ENCODE measurements around the gene SLC22A7. TPM values are rescaled to one million over a fixed set of nuclear protein-coding genes. Genes with fewer than 3 reads are reported as not detected.

Gene SLC22A7
- total and polyA plus RNA-seq, 2 donors (not counting 1 experiment from before 2014, with no cell fraction given) = not detected

DNA sequence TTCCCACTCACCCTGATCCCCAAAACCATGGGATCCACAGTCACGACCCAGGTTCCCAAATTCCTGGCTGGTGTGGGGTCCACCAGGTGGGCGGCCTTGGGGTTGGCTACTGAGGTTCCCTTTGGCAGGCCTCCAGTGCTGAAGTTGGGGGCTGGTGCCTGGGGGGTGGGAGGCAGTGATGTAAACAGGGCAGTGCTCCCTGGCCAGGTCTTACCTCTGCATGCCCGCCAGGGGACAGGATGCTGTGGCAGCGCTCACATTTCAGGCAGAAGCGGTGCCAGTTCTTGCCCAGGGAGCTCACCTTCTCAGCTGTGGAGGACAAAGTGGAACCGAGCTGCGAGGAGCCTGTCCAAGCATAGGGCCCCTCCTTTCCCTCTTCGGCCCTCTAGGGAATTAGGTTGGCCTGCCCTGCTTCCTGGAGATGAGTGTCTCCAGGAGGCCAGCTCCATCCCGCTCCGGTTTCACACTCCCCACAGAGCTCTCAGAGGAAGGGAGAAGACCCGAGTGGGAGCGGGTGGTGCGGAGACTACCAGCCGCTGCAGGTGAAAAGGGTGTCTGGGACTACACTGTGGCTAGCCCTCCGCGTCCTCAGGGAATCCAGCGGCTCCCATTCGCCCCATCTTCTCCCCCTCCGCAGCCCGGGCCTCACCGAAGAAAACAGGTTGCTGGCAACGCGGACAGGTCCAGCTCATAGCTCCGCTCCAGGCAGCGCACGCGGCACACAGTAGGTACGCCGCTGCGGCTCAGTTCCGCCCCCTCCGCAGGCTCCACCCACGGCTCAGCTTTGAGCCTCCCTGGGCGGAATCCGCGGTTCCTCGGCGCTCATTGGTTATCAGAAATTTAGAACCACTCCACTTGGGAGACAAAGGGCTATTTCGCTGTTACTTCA lies 10.3 kb downstream of the SLC22A7 start, which contains the start of gene CRIP3:
CRIP3 (minus strand) TSS at position 726 of the 889 bp plus-strand sequence; CDS start at position 692, 34 bp downstream.
- H3K4me3 Mint-ChIP-seq = peak within 1 kb of the TSS; percentile 92
- H3K4me1 Mint-ChIP-seq = peaks cover 43% of the 10 kb centered on the region
- ChIA-PET CTCF (interaction anchor here (0.6 to 4.5 kb wide), 30 partner anchors 9 to 1380 kb away, joined by 3 to 48 read pairs (median 4); partner anchors contain the start of genes ABCC10, DNPH1, SLC22A7 and ZNF318), POLR2A (interaction anchor here (0.7 to 1.6 kb wide), 4 partner anchors 10 to 61 kb away, joined by 3 to 5 read pairs (median 4); partner anchors contain the start of gene ZNF318)
- peaks cover 9% of the 10 kb centered on the region for H3K79me2 ChIP-seq (ENCODE audit: control insufficient read depth, insufficient read depth, low read length)
- WGBS (ENCODE audit: insufficient coverage) = 10% methylated on average over 37 of the region's 39 CpGs
- intact Hi-C loops (cut with micrococcal nuclease) = loop anchor here (1.0 to 2.0 kb wide), 3 partner anchors 26 to 90 kb away; no protein-coding TSS in a partner anchor
- H3K4me1 ChIP-seq (ENCODE audit: control insufficient read depth in 2 of 2, insufficient read depth in 2 of 2, low read length in 2 of 2) = peaks cover 40 to 43% of the 10 kb centered on the region in 2 donors
- peaks cover 2% of the 10 kb centered on the region for H3K9me3 Mint-ChIP-seq (ENCODE audit: insufficient read depth)
- peak within 1 kb of the TSS; percentile 79 for H2AFZ ChIP-seq (ENCODE audit: insufficient read depth, low read depth, low read length, poor library complexity, severe bottlenecking)
- TF ChIP-seq EZH2 (IDR thresholded peaks at IDR 0.05; ENCODE audit: borderline replicate concordance, insufficient read depth, low read depth, low read length, poor library complexity, severe bottlenecking) = no peak
- TF ChIP-seq, protein P1, sequence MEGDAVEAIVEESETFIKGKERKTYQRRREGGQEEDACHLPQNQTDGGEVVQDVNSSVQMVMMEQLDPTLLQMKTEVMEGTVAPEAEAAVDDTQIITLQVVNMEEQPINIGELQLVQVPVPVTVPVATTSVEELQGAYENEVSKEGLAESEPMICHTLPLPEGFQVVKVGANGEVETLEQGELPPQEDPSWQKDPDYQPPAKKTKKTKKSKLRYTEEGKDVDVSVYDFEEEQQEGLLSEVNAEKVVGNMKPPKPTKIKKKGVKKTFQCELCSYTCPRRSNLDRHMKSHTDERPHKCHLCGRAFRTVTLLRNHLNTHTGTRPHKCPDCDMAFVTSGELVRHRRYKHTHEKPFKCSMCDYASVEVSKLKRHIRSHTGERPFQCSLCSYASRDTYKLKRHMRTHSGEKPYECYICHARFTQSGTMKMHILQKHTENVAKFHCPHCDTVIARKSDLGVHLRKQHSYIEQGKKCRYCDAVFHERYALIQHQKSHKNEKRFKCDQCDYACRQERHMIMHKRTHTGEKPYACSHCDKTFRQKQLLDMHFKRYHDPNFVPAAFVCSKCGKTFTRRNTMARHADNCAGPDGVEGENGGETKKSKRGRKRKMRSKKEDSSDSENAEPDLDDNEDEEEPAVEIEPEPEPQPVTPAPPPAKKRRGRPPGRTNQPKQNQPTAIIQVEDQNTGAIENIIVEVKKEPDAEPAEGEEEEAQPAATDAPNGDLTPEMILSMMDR (IDR thresholded peaks at IDR 0.05) = peak; percentile 74
- no peaks in the 10 kb centered on the region for H3K27me3 Mint-ChIP-seq
- DNase-seq (peak; percentile 77), ATAC-seq (ENCODE audit: low read depth) (peak; percentile 77)
- peak within 1 kb of the TSS in 4 of 5 experiments; percentile 52 to 68 (median 60) for H3K4me3 ChIP-seq (ENCODE audit: control extremely low read depth in 1 of 5, extremely low read depth in 1 of 5, insufficient read depth in 1 of 5, low read depth in 2 of 5, low read length in 4 of 5)
- H3K36me3 ChIP-seq (replicated peaks in 1 of 2; ENCODE audit: control extremely low read depth in 1 of 2, control insufficient read depth in 1 of 2, extremely low read depth in 1 of 2, insufficient read depth in 2 of 2, low read length in 1 of 2) = peaks cover 0 to 2% of the 10 kb centered on the region in 2 experiments
- peak within 1 kb of the TSS; percentile 71 for H3K27ac Mint-ChIP-seq
- H3K9me3 ChIP-seq (ENCODE audit: control extremely low read depth in 1 of 3, control insufficient read depth in 2 of 3, insufficient read depth in 1 of 3, low read length in 2 of 3) = peaks cover 0 to 7% (median 0%) of the 10 kb centered on the region in 3 donors
- H3K9ac ChIP-seq (ENCODE audit: low read length) = peak within 1 kb of the TSS; percentile 64
- H3K27me3 ChIP-seq (replicated peaks in 1 of 4; ENCODE audit: control extremely low read depth in 1 of 4, control insufficient read depth in 3 of 4, insufficient read depth in 4 of 4, low read length in 3 of 4) = no peaks in the 10 kb centered on the region
- H3K4me2 ChIP-seq (replicated peaks; ENCODE audit: low read depth, low read length, poor library complexity, severe bottlenecking) = peak within 1 kb of the TSS; percentile 88
- H3K27ac ChIP-seq (ENCODE audit: low read length in 2 of 2) = peak within 1 kb of the TSS; percentile 6 to 15
- peaks cover 8% of the 10 kb centered on the region for H4K20me1 ChIP-seq (ENCODE audit: control insufficient read depth, insufficient read depth, low read length, poor library complexity, severe bottlenecking)

All from B cell (primary cell).